ENCODE data around the gene EIF5B.

The EIF5B gene

DNA sequence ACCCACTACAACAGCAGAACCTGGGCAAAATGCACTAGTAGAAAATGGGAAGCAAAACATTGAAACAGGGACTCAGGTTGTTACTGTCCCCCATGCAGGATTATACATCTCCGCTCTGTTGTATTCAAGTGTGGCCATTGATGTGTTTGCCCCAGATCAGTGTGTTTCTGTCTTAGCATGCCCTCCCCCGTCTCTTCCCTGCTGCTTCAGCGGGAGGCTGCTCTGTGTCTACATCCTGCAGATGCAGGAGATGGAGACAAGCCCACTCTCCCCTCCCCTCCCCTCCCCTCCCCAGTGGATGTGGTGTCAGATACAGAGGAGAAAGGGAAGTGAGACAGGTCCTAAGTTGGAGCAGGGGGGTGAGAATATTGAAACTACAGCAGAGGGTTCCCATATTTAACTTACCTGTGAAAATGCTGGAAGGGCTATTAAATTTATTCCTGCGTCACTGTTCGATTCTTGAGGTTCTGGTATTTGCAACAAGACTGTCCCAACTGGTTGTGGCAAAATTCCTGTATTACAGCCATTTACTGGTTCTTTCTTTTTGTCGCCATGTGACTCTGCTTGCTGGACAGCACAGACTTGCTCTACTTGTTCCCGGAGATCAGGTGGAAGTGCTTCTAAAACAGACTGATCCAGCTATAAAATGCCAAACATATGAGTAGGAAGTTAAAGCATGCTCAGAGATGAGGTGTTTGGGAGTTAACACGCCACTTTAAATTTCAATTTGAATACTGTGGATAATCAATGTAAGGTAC is 67.0 kb downstream of the EIF5B start:
- TF ChIP-seq, protein P1, sequence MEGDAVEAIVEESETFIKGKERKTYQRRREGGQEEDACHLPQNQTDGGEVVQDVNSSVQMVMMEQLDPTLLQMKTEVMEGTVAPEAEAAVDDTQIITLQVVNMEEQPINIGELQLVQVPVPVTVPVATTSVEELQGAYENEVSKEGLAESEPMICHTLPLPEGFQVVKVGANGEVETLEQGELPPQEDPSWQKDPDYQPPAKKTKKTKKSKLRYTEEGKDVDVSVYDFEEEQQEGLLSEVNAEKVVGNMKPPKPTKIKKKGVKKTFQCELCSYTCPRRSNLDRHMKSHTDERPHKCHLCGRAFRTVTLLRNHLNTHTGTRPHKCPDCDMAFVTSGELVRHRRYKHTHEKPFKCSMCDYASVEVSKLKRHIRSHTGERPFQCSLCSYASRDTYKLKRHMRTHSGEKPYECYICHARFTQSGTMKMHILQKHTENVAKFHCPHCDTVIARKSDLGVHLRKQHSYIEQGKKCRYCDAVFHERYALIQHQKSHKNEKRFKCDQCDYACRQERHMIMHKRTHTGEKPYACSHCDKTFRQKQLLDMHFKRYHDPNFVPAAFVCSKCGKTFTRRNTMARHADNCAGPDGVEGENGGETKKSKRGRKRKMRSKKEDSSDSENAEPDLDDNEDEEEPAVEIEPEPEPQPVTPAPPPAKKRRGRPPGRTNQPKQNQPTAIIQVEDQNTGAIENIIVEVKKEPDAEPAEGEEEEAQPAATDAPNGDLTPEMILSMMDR (IDR thresholded peaks at IDR 0.05; ENCODE audit: insufficient read depth, low read length, poor library complexity, severe bottlenecking) = no peak
- no peak for DNase-seq (ENCODE audit: extremely low read depth, insufficient read length)
- Histone ChIP-seq H3K27me3 (replicated peaks; ENCODE audit: control insufficient read depth, insufficient read depth, low read length) (no peaks in the 10 kb centered on the region), H3K4me3 (replicated peaks; ENCODE audit: low read depth, low read length) (no peak overlapping the region), H3K36me3 (ENCODE audit: control insufficient read depth, insufficient read depth, low read length) (peaks cover 21% of the 10 kb centered on the region)

DNA sequence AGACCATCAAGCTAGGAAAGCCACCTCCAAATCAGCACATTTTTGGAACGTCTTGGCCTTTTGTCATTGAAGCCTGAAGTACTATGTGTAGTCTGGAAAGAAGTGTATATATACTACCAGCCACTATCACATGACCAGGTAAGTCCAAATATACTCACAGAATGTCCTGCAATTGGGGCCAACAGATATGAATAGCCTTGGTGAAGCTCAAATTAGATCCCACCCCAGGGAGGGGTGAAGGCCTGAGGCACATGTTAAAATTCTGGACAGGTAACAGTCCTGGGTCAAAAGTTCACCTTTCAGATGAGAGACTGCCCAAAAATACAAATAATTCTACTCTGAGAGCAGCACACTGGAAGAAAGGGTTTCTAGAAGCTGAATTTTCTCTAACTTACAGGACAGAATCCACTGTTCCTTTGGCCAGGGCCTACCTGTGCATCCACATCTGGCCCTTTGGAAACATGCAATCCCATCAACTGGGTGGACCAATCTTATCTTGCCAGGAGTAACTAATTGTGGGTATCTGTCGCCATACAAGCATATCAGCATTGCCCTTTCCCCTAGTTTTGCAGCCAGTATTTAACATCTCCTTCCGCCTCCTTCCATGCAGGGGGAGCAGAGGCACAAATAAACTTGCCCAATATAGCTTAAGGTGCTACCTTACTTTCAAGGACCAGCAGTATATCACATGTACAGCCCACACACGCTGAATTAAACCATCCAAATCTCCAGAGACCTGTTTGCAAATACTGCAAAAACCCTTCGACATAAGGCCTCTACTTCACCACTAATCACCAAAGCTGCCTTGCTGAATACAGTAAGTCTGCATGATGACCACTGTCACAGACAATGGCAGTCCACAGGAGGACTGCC is 67.8 kb downstream of the EIF5B start:
- Histone ChIP-seq H3K27me3 (replicated peaks; ENCODE audit: control insufficient read depth, insufficient read depth, low read length) (no peaks in the 10 kb centered on the region), H3K36me3 (ENCODE audit: control insufficient read depth, insufficient read depth, low read length) (peaks cover 20% of the 10 kb centered on the region), H3K4me3 (replicated peaks; ENCODE audit: low read depth, low read length) (no peak overlapping the region)
- no peak for DNase-seq (ENCODE audit: extremely low read depth, insufficient read length)
- TF ChIP-seq, protein P1 (IDR thresholded peaks at IDR 0.05; ENCODE audit: insufficient read depth, low read length, poor library complexity, severe bottlenecking) = no peak

DNA sequence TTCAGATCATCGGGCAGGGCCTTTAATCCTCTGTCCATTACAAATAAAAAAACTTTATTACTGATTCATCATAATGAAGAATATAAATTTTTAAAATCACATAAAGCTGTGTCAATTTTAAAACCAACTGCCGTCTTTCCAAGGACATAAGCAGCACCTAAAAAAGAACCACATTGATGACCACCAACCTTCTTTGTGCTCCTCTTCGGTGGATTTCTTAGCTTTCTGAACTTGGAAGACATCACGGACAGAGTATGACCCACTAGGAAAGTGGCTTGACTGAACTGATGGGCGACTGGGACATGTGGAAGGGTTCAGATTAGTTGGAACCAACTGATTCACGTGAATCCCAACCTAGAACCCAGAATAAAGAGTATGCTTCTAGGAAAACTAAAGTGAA is 68.9 kb downstream of the EIF5B start:
- DNase-seq (ENCODE audit: extremely low read depth, insufficient read length) = no peak
- peaks cover 21% of the 10 kb centered on the region for H3K36me3 ChIP-seq (ENCODE audit: control insufficient read depth, insufficient read depth, low read length)
- TF ChIP-seq, protein P1 (IDR thresholded peaks at IDR 0.05; ENCODE audit: insufficient read depth, low read length, poor library complexity, severe bottlenecking) = no peak

DNA sequence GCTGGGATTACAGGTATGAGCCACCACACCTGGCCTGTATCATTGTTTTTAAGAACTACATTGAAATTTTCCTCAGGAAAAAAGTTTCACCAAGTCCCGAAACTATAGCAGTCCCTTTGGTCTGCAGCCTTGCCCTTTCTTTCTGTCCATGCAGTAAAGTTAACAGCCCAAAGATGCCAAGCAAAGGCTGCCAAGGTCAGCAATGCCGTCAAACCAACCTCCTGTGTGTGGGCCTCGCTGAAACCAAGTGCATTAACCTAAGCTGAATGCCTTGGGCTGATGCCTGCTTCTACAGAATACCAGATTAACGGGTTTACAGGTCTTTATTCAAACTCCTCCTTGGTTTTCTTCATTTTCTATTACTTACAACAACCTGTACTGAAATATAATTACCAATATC is 73.1 kb downstream of the EIF5B start:
- Histone ChIP-seq H3K27me3 (replicated peaks; ENCODE audit: control insufficient read depth, insufficient read depth, low read length) (no peaks in the 10 kb centered on the region), H3K4me3 (replicated peaks; ENCODE audit: low read depth, low read length) (no peak overlapping the region), H3K36me3 (ENCODE audit: control insufficient read depth, insufficient read depth, low read length) (peaks cover 8% of the 10 kb centered on the region)
- DNase-seq (ENCODE audit: extremely low read depth, insufficient read length) = no peak
- TF ChIP-seq, protein P1 (IDR thresholded peaks at IDR 0.05; ENCODE audit: insufficient read depth, low read length, poor library complexity, severe bottlenecking) = no peak

More for the DNA sequence above, 68.9 kb downstream of the EIF5B start:
- Histone ChIP-seq H3K27me3 (replicated peaks; ENCODE audit: control insufficient read depth, insufficient read depth, low read length) (no peaks in the 10 kb centered on the region), H3K4me3 (replicated peaks; ENCODE audit: low read depth, low read length) (no peak overlapping the region)

DNA sequence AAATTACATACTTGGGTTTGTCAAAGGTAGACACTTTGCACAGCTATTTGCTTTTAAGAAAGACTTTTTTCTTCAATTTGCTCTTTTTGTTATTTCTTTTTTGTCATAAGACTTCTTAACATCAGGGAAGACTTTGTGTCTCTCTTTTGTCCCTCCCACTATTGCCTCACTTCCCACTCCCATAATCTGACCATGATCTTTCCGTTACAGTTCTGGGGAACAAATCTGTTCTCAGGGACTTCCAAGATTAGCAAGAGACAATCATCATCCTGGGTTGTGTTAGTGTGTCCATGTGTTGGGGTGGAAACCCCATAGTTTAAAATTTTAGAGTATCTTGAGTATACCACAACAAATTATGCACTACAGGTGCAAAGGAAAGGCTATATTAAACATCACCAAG is 77.4 kb downstream of the EIF5B start:
- no peaks in the 10 kb centered on the region for H3K27me3 ChIP-seq (replicated peaks; ENCODE audit: control insufficient read depth, insufficient read depth, low read length)
- H3K4me3 ChIP-seq (replicated peaks; ENCODE audit: low read depth, low read length) = no peak overlapping the region
- no peak for DNase-seq (ENCODE audit: extremely low read depth, insufficient read length)
- H3K36me3 ChIP-seq (ENCODE audit: control insufficient read depth, insufficient read depth, low read length) = peaks cover 11% of the 10 kb centered on the region
- TF ChIP-seq, protein P1 (IDR thresholded peaks at IDR 0.05; ENCODE audit: insufficient read depth, low read length, poor library complexity, severe bottlenecking) = no peak
